SU-DHL-6 (cell line): ENCODE results near the gene FLNB.

Source experiments
- H2AFZ ChIP-seq: fragments of 200-600 bp; sonication (generic); 2 replicates; pipeline ENCODE4 v1.6.1; 2014; ENCODE audit warnings: low read depth, mild to moderate bottlenecking, moderate library complexity, mixed read lengths, antibody characterized with exemption, low read length; ENCODE audit not compliant: severe bottlenecking
- H3F3A ChIP-seq: fragments of 200-600 bp; shearing (Covaris generic); 2 replicates; pipeline ENCODE4 v1.6.0; 2016; ENCODE audit warnings: antibody characterized with exemption, mild to moderate bottlenecking; ENCODE audit not compliant: insufficient read depth
- H3K27ac ChIP-seq: fragments of 200-600 bp; sonication (generic); 2 replicates; pipeline ENCODE4 v1.5.1; 2016; ENCODE audit warnings: low read depth, mild to moderate bottlenecking, low read length, moderate library complexity, mixed read lengths
- H3K27me3 ChIP-seq: fragments of 200-600 bp; sonication (generic), shearing (Covaris generic); 2 replicates; pipeline ENCODE4 v1.6.0; 2014; ENCODE audit warnings: mild to moderate bottlenecking, low read length
- H3K36me3 ChIP-seq: fragments of 200-600 bp; sonication (generic); 2 replicates; pipeline ENCODE4 v1.6.1; 2014; ENCODE audit warnings: mild to moderate bottlenecking, low read length, mixed read lengths
- H3K4me2 ChIP-seq: fragments of 300-600, 200-600 bp; shearing (Covaris generic), sonication (generic); 2 replicates; pipeline ENCODE4 v1.6.0; 2014; ENCODE audit warnings: low read length, low read depth, mild to moderate bottlenecking; ENCODE audit not compliant: poor library complexity, severe bottlenecking
- H3K4me3 ChIP-seq: fragments of 200-600 bp; sonication (generic); 2 replicates; pipeline ENCODE4 v1.5.1; 2014; ENCODE audit warnings: antibody characterized with exemption, low read length, mild to moderate bottlenecking, mixed read lengths; ENCODE audit not compliant: insufficient read depth, poor library complexity, severe bottlenecking
- H3K79me2 ChIP-seq: fragments of 200-600 bp; sonication (generic); 2 replicates; pipeline ENCODE4 v1.6.1; 2014; ENCODE audit warnings: mild to moderate bottlenecking, low read length, moderate library complexity; ENCODE audit not compliant: insufficient read depth
- H3K9ac ChIP-seq: fragments of 200-600 bp; sonication (generic); 2 replicates; pipeline ENCODE4 v1.7.0; 2014; ENCODE audit warnings: mild to moderate bottlenecking, low read length
- H3K9me2 ChIP-seq: fragments of 200-600 bp; sonication (generic); replicated peaks from 2 replicates; pipeline ENCODE4 v1.6.1; 2014; ENCODE audit warnings: low read length; ENCODE audit not compliant: insufficient read depth
- H3K9me3 ChIP-seq: fragments of 200-600 bp; sonication (generic); 2 replicates; pipeline ENCODE4 v1.6.1; 2014; ENCODE audit warnings: low read length, mixed read lengths; ENCODE audit not compliant: insufficient read depth
- H4K20me1 ChIP-seq: fragments of 200-600 bp; sonication (generic); 2 replicates; pipeline ENCODE4 v1.6.1; 2014; ENCODE audit warnings: low read depth, mild to moderate bottlenecking, antibody characterized with exemption, low read length, moderate library complexity, mixed read lengths
- CTCF ChIP-seq: fragments of 200-600 bp; sonication (generic); IDR thresholded peaks from one replicate; pipeline ENCODE4 v1.5.1; 2017; ENCODE audit warnings: antibody characterized with exemption, mild to moderate bottlenecking, low read length, moderate library complexity; ENCODE audit not compliant: insufficient read depth, poor library complexity, severe bottlenecking
- EZH2phosphoT487 ChIP-seq: fragments of 200-600 bp; sonication (generic), shearing (Covaris generic); conservative IDR thresholded peaks from 2 replicates; pipeline ENCODE4 v1.6.1; 2018; ENCODE audit warnings: mild to moderate bottlenecking, antibody characterized with exemption, low read length, moderate library complexity, mixed read lengths

Gene FLNB

GRCh38 chr3:58022490-58022889 lies 14.3 kb downstream of the FLNB start:
- no peaks in the 10 kb centered on the region for H4K20me1 ChIP-seq
- H2AFZ ChIP-seq: no peak overlapping the region
- no peaks in the 10 kb centered on the region for H3F3A ChIP-seq
- no peak overlapping the region for H3K9ac ChIP-seq
- H3K27ac ChIP-seq: no peak overlapping the region
- no peaks in the 10 kb centered on the region for H3K79me2 ChIP-seq
- no peaks in the 10 kb centered on the region for H3K36me3 ChIP-seq
- no peak overlapping the region for H3K4me2 ChIP-seq
- no peak overlapping the region for H3K4me3 ChIP-seq
- TF ChIP-seq CTCF: no peak
- TF ChIP-seq EZH2phosphoT487: no peak
- no peaks in the 10 kb centered on the region for H3K27me3 ChIP-seq
- H3K9me2 ChIP-seq: no peaks in the 10 kb centered on the region
- H3K9me3 ChIP-seq: no peaks in the 10 kb centered on the region

- no peak overlapping the region for H2AFZ ChIP-seq
- no peak overlapping the region for H3K4me2 ChIP-seq
- no peaks in the 10 kb centered on the region for H3K27me3 ChIP-seq
- no peaks in the 10 kb centered on the region for H4K20me1 ChIP-seq
- no peaks in the 10 kb centered on the region for H3F3A ChIP-seq
- H3K4me3 ChIP-seq: no peak overlapping the region
- no peak for TF ChIP-seq EZH2phosphoT487
- no peak for TF ChIP-seq CTCF
- no peaks in the 10 kb centered on the region for H3K36me3 ChIP-seq
- no peak overlapping the region for H3K9ac ChIP-seq
- H3K9me2 ChIP-seq: no peaks in the 10 kb centered on the region
- H3K27ac ChIP-seq: no peak overlapping the region
- H3K79me2 ChIP-seq: no peaks in the 10 kb centered on the region
- no peaks in the 10 kb centered on the region for H3K9me3 ChIP-seq
Observed at GRCh38 chr3:58023531-58023930, 15.3 kb downstream of the FLNB start.

- Histone ChIP-seq H3K9me3 (no peaks in the 10 kb centered on the region), H3K27me3 (no peaks in the 10 kb centered on the region), H3K4me2 (no peak overlapping the region), H3K4me3 (no peak overlapping the region), H4K20me1 (no peaks in the 10 kb centered on the region), H2AFZ (no peak overlapping the region), H3K27ac (no peak overlapping the region), H3K9ac (no peak overlapping the region), H3F3A (no peaks in the 10 kb centered on the region), H3K9me2 (no peaks in the 10 kb centered on the region), H3K79me2 (no peaks in the 10 kb centered on the region), H3K36me3 (no peaks in the 10 kb centered on the region)
- TF ChIP-seq EZH2phosphoT487 (no peak), CTCF (no peak)
Observed at GRCh38 chr3:58025406-58025805, 17.2 kb downstream of the FLNB start.
